Subcutaneous abdominal adipose tissue (tissue), 5 donors: ENCODE results near the gene CUTA.
A peak's percentile ranks its signal among the peaks of the same experiment; 100 is the strongest.

ENCODE experiments used
- H3K27ac ChIP-seq: one replicate; pipeline ENCODE4 v1.7.0; 2013; ENCODE audit warnings: low read depth, mild to moderate bottlenecking, inconsistent platforms, low read length, moderate library complexity
- H3K27me3 ChIP-seq, 5 donors: one replicate each; pipeline ENCODE4 v1.7.0; 2013; ENCODE audit warnings: low read length in 5 of 5, inconsistent platforms in 1 of 5; ENCODE audit not compliant: control insufficient read depth in 5 of 5, insufficient read depth in 4 of 5
- H3K36me3 ChIP-seq, 5 donors: one replicate each; pipeline ENCODE4 v1.7.0; 2013; ENCODE audit warnings: low read length in 5 of 5; ENCODE audit not compliant: control insufficient read depth in 5 of 5, insufficient read depth in 5 of 5
- H3K4me1 ChIP-seq, 5 donors: one replicate each; pipeline ENCODE4 v1.7.0; 2013; ENCODE audit warnings: low read length in 5 of 5, mild to moderate bottlenecking in 3 of 5, moderate library complexity in 1 of 5; ENCODE audit not compliant: control insufficient read depth in 5 of 5, insufficient read depth in 5 of 5
- H3K4me3 ChIP-seq, 5 donors: one replicate each; pipeline ENCODE4 v1.7.0; 2013; ENCODE audit warnings: low read length in 5 of 5, low read depth in 1 of 5
- H3K9ac ChIP-seq, 5 donors: one replicate each; pipeline ENCODE4 v1.7.0; 2013; ENCODE audit warnings: low read length in 5 of 5, mild to moderate bottlenecking in 4 of 5, moderate library complexity in 3 of 5
- H3K9me3 ChIP-seq, 5 donors: one replicate each; pipeline ENCODE4 v1.7.0; 2013; ENCODE audit warnings: low read length in 5 of 5; ENCODE audit not compliant: control insufficient read depth in 5 of 5
- donor health status: healthy.
- donor health status: healthy.
- donor health status: healthy.
- donor health status: healthy.
- donor health status: healthy.

CUTA gene

GRCh38 chr6:33452496-33452895 lies 34.6 kb upstream of the CUTA start:
- H3K9ac ChIP-seq: no peak overlapping the region

GRCh38 chr6:33451606-33452005 lies 33.7 kb upstream of the CUTA start:
- peaks cover 4 to 25% (median 17%) of the 10 kb centered on the region in 5 donors for H3K4me1 ChIP-seq
- no peak overlapping the region for H3K27ac ChIP-seq
- no peak overlapping the region for H3K9ac ChIP-seq
- peaks cover 0 to 34% (median 20%) of the 10 kb centered on the region in 5 donors for H3K36me3 ChIP-seq
- H3K4me3 ChIP-seq: no peak overlapping the region
- H3K9me3 ChIP-seq: no peaks in the 10 kb centered on the region
- H3K27me3 ChIP-seq: no peaks in the 10 kb centered on the region

More at GRCh38 chr6:33452496-33452895, 34.6 kb upstream of the CUTA start:
- Histone ChIP-seq H3K4me3 (no peak overlapping the region), H3K4me1 (peaks cover 4 to 25% (median 17%) of the 10 kb centered on the region in 5 donors), H3K27ac (no peak overlapping the region), H3K27me3 (no peaks in the 10 kb centered on the region), H3K36me3 (peaks cover 0 to 35% (median 22%) of the 10 kb centered on the region in 5 donors), H3K9me3 (no peaks in the 10 kb centered on the region)

- no peak overlapping the region for H3K4me3 ChIP-seq
- no peaks in the 10 kb centered on the region for H3K27me3 ChIP-seq
- H3K9me3 ChIP-seq: no peaks in the 10 kb centered on the region
- H3K27ac ChIP-seq: no peak overlapping the region
- H3K36me3 ChIP-seq: peaks cover 0 to 23% (median 12%) of the 10 kb centered on the region in 5 donors
- H3K9ac ChIP-seq: peak overlapping the region in 1 of 5 donors; percentile 6
- peaks cover 4 to 23% (median 17%) of the 10 kb centered on the region in 5 donors for H3K4me1 ChIP-seq
These were observed 32.5 kb upstream of the CUTA start for GRCh38 chr6:33450434-33450833.

- Histone ChIP-seq H3K4me1 (peaks cover 0 to 5% (median 0%) of the 10 kb centered on the region in 5 donors), H3K36me3 (peaks cover 0 to 52% (median 29%) of the 10 kb centered on the region in 5 donors), H3K4me3 (no peak overlapping the region), H3K9me3 (no peaks in the 10 kb centered on the region), H3K27me3 (no peaks in the 10 kb centered on the region), H3K27ac (no peak overlapping the region), H3K9ac (no peak overlapping the region)
These were observed 28.4 kb upstream of the CUTA start for GRCh38 chr6:33446356-33446755.

GRCh38 chr6:33445119-33445603 lies 27.3 kb upstream of the CUTA start:
- Histone ChIP-seq H3K9me3 (no peaks in the 10 kb centered on the region), H3K27me3 (no peaks in the 10 kb centered on the region), H3K36me3 (peaks cover 0 to 63% (median 34%) of the 10 kb centered on the region in 5 donors), H3K4me3 (no peak overlapping the region), H3K4me1 (peaks cover 0 to 4% (median 0%) of the 10 kb centered on the region in 5 donors), H3K9ac (no peak overlapping the region), H3K27ac (no peak overlapping the region)

GRCh38 chr6:33443619-33444504 lies 26.0 kb upstream of the CUTA start:
- H3K36me3 ChIP-seq: peaks cover 0 to 65% (median 33%) of the 10 kb centered on the region in 5 donors
- H3K9me3 ChIP-seq: no peaks in the 10 kb centered on the region
- no peaks in the 10 kb centered on the region for H3K4me1 ChIP-seq
- no peak overlapping the region for H3K4me3 ChIP-seq
- no peak overlapping the region for H3K9ac ChIP-seq
- no peak overlapping the region for H3K27ac ChIP-seq
- no peaks in the 10 kb centered on the region for H3K27me3 ChIP-seq

- Histone ChIP-seq H3K9me3 (no peaks in the 10 kb centered on the region), H3K27me3 (no peaks in the 10 kb centered on the region), H3K4me3 (no peak overlapping the region), H3K4me1 (no peaks in the 10 kb centered on the region), H3K9ac (no peak overlapping the region), H3K36me3 (peaks cover 0 to 70% (median 38%) of the 10 kb centered on the region in 5 donors), H3K27ac (no peak overlapping the region)
These were observed 25.1 kb upstream of the CUTA start for GRCh38 chr6:33443025-33443424.

GRCh38 chr6:33442283-33442682 lies 24.4 kb upstream of the CUTA start:
- no peak overlapping the region for H3K9ac ChIP-seq
- H3K9me3 ChIP-seq: no peaks in the 10 kb centered on the region
- H3K4me1 ChIP-seq: no peaks in the 10 kb centered on the region
- no peak overlapping the region for H3K27ac ChIP-seq
- H3K36me3 ChIP-seq: peaks cover 0 to 69% (median 39%) of the 10 kb centered on the region in 5 donors
- no peaks in the 10 kb centered on the region for H3K27me3 ChIP-seq
- H3K4me3 ChIP-seq: no peak overlapping the region

- Histone ChIP-seq H3K9me3 (no peaks in the 10 kb centered on the region), H3K9ac (no peak overlapping the region), H3K4me3 (no peak overlapping the region), H3K4me1 (no peaks in the 10 kb centered on the region), H3K27ac (no peak overlapping the region), H3K27me3 (no peaks in the 10 kb centered on the region), H3K36me3 (peaks cover 0 to 73% (median 44%) of the 10 kb centered on the region in 5 donors)
These were observed 23.6 kb upstream of the CUTA start for GRCh38 chr6:33441457-33441856.

GRCh38 chr6:33440649-33441309 lies 22.9 kb upstream of the CUTA start:
- no peak overlapping the region for H3K4me3 ChIP-seq
- H3K4me1 ChIP-seq: no peaks in the 10 kb centered on the region
- H3K9ac ChIP-seq: no peak overlapping the region
- H3K27ac ChIP-seq: no peak overlapping the region
- no peaks in the 10 kb centered on the region for H3K9me3 ChIP-seq
- H3K27me3 ChIP-seq: no peaks in the 10 kb centered on the region
- peaks cover 3 to 76% (median 49%) of the 10 kb centered on the region in 5 donors for H3K36me3 ChIP-seq
